ENCODE results near the gene PARP11. TPM values are rescaled to one million over a fixed set of nuclear protein-coding genes. Genes with fewer than 3 reads are reported as not detected.

PARP11 gene
- total RNA-seq = 1 to 10 TPM; 4.1 to 6.4 (median 4.8) TPM

- peaks cover 0 to 7% (median 0%) of the 10 kb centered on the region in 4 donors for H3K27me3 ChIP-seq
- H3K9me3 ChIP-seq = no peaks in the 10 kb centered on the region
- peak within 1 kb of the TSS; percentile 64 to 89 (median 72) for H3K4me3 ChIP-seq
- no peaks in the 10 kb centered on the region for H3K36me3 ChIP-seq
- peak within 1 kb of the TSS; percentile 91 to 95 (median 94) for H3K27ac ChIP-seq (replicated peaks in 1 of 4)
- intact Hi-C loops (cut with DNase I) = loop anchor here (5.0 kb wide), 1 partner anchor 404 kb away; no protein-coding TSS in a partner anchor
- WGBS = 1% methylated on average over 41 of the region's 55 CpGs
- TF ChIP-seq POLR2A (IDR thresholded peaks at IDR 0.05; ENCODE audit: low read depth) (no peak), EP300 (IDR thresholded peaks at IDR 0.05) (no peak), CTCF (IDR thresholded peaks at IDR 0.05) (no peak), POLR2AphosphoS5 (IDR thresholded peaks at IDR 0.05) (peak; percentile 78 to 86)
- peak; percentile 99 for DNase-seq (ENCODE audit: extremely low spot score)
- H3K4me1 ChIP-seq = peaks cover 18 to 37% (median 22%) of the 10 kb centered on the region in 4 donors
These were observed at the start of gene PARP11 for GRCh38 chr12:3872800-3873636. Gene PARP11 (minus strand): TSS chr12:3873399. CDS start chr12:3873229, 170 bp downstream.

- 89% methylated on average over 6 of the region's 6 CpGs for WGBS
- Histone ChIP-seq H3K27ac (replicated peaks in 1 of 4) (no peak overlapping the region), H3K4me1 (peaks cover 0 to 10% (median 10%) of the 10 kb centered on the region in 4 donors), H3K9me3 (peaks cover 0 to 6% (median 0%) of the 10 kb centered on the region in 4 donors), H3K27me3 (peaks cover 0 to 52% (median 4%) of the 10 kb centered on the region in 4 donors), H3K36me3 (no peaks in the 10 kb centered on the region), H3K4me3 (no peak overlapping the region)
- intact Hi-C loops (cut with DNase I) = no loop called here
- no peak for TF ChIP-seq POLR2AphosphoS5 (IDR thresholded peaks at IDR 0.05)
- no peak for TF ChIP-seq POLR2A (IDR thresholded peaks at IDR 0.05; ENCODE audit: low read depth)
- TF ChIP-seq EP300 (IDR thresholded peaks at IDR 0.05) = no peak
- no peak for TF ChIP-seq CTCF (IDR thresholded peaks at IDR 0.05)
- DNase-seq (ENCODE audit: extremely low spot score) = no peak
These were observed 48.8 kb upstream of the PARP11 start for GRCh38 chr12:3922033-3922432.

GRCh38 chr12:3921526-3921925 is 48.3 kb upstream of the PARP11 start:
- no peak overlapping the region for H3K27ac ChIP-seq (replicated peaks in 1 of 4)
- intact Hi-C loops (cut with DNase I) = no loop called here
- H3K36me3 ChIP-seq = no peaks in the 10 kb centered on the region
- H3K4me1 ChIP-seq = peaks cover 0 to 10% (median 10%) of the 10 kb centered on the region in 4 donors
- H3K27me3 ChIP-seq = peaks cover 0 to 50% (median 4%) of the 10 kb centered on the region in 4 donors
- 96% methylated on average over 3 of the region's 3 CpGs for WGBS
- DNase-seq (ENCODE audit: extremely low spot score) = no peak
- H3K9me3 ChIP-seq = peaks cover 0 to 6% (median 0%) of the 10 kb centered on the region in 4 donors
- TF ChIP-seq EP300 (IDR thresholded peaks at IDR 0.05) = no peak
- TF ChIP-seq POLR2A (IDR thresholded peaks at IDR 0.05; ENCODE audit: low read depth) = no peak
- no peak for TF ChIP-seq CTCF (IDR thresholded peaks at IDR 0.05)
- no peak for TF ChIP-seq POLR2AphosphoS5 (IDR thresholded peaks at IDR 0.05)
- no peak overlapping the region for H3K4me3 ChIP-seq

GRCh38 chr12:3921151-3921471 is 47.9 kb upstream of the PARP11 start:
- Histone ChIP-seq H3K36me3 (no peaks in the 10 kb centered on the region), H3K4me3 (no peak overlapping the region), H3K27ac (replicated peaks in 1 of 4) (no peak overlapping the region), H3K9me3 (peaks cover 0 to 6% (median 0%) of the 10 kb centered on the region in 4 donors), H3K4me1 (peaks cover 0 to 10% (median 10%) of the 10 kb centered on the region in 4 donors), H3K27me3 (peaks cover 0 to 50% (median 4%) of the 10 kb centered on the region in 4 donors)
- 79% methylated on average over 7 of the region's 7 CpGs for WGBS
- TF ChIP-seq EP300 (IDR thresholded peaks at IDR 0.05) (no peak), POLR2AphosphoS5 (IDR thresholded peaks at IDR 0.05) (no peak), POLR2A (IDR thresholded peaks at IDR 0.05; ENCODE audit: low read depth) (no peak), CTCF (IDR thresholded peaks at IDR 0.05) (no peak)
- intact Hi-C loops (cut with DNase I) = no loop called here
- no peak for DNase-seq (ENCODE audit: extremely low spot score)
